A673 (cell line): ENCODE data around the gene RFESD. TPM values are rescaled to one million over a fixed set of nuclear protein-coding genes. Genes with fewer than 3 reads are reported as not detected.

Experiments
- Bru-seq: library from RNA; stranded (reverse); fragments of 400-500 nt; gene quantifications from one replicate; lab custom pipeline; 2021; lab: Mats Ljungman, UMichigan
- BruChase-seq, 2 experiments: library from RNA; stranded (reverse); fragments of 400-500 nt; gene quantifications; one replicate each; lab custom pipeline; 2021; lab: Mats Ljungman, UMichigan
- BruUV-seq: library from RNA; stranded (reverse); fragments of 400-500 nt; replicated peaks from 2 replicates; lab custom pipeline; 2021; lab: Mats Ljungman, UMichigan
- CTCF ChIA-PET: fragments of 300-600 bp; sonication (Branson Sonifier 250); formaldehyde crosslinking; loops from one replicate; lab custom pipeline; 2022; ENCODE audit warnings: antibody characterized with exemption; lab: Charles Lee
- POLR2A ChIA-PET: fragments of 300-600 bp; sonication (Branson Sonifier 250); formaldehyde crosslinking; loops from one replicate; lab custom pipeline; 2022; ENCODE audit warnings: antibody characterized with exemption; ENCODE audit not compliant: low non-redundant PET; lab: Charles Lee
- DNase-seq: peaks from one replicate; pipeline ENCODE4 v3.0.0-alpha.2; 2015; ENCODE audit warnings: low spot score
- H3K27ac ChIP-seq: fragments of 200-600 bp; sonication (generic); 2 replicates; pipeline ENCODE4 v1.5.1; 2016; ENCODE audit warnings: mixed run types, low read depth, mild to moderate bottlenecking, mixed read lengths, antibody characterized with exemption, low read length; ENCODE audit not compliant: poor library complexity, severe bottlenecking
- H3K27me3 ChIP-seq: fragments of 200-600 bp; sonication (generic); replicated peaks from 2 replicates; pipeline ENCODE4 v1.6.1; 2017; ENCODE audit warnings: mixed run types, low read depth, mild to moderate bottlenecking, mixed read lengths, antibody characterized with exemption, low read length; ENCODE audit not compliant: insufficient read depth, poor library complexity
- H3K36me3 ChIP-seq: fragments of 200-600 bp; sonication (generic); 2 replicates; pipeline ENCODE4 v1.6.1; 2016; ENCODE audit warnings: mixed run types, mild to moderate bottlenecking, mixed read lengths, antibody characterized with exemption, low read length; ENCODE audit not compliant: insufficient read depth, poor library complexity, severe bottlenecking
- H3K4me1 ChIP-seq: fragments of 200-600 bp; sonication (generic); 2 replicates; pipeline ENCODE4 v1.6.1; 2017; ENCODE audit warnings: mixed run types, mild to moderate bottlenecking, mixed read lengths, antibody characterized with exemption, low read length; ENCODE audit not compliant: insufficient read depth, poor library complexity, severe bottlenecking
- H3K4me3 ChIP-seq: fragments of 200-600 bp; sonication (generic); 2 replicates; pipeline ENCODE4 v1.5.1; 2016; ENCODE audit warnings: low read depth, mixed run types, mild to moderate bottlenecking, mixed read lengths, low read length; ENCODE audit not compliant: poor library complexity, severe bottlenecking
- H3K9me3 ChIP-seq: fragments of 200-600 bp; sonication (generic); 2 replicates; pipeline ENCODE4 v1.6.1; 2016; ENCODE audit warnings: mixed run types, low read depth, mild to moderate bottlenecking, mixed read lengths, antibody characterized with exemption, low read length; ENCODE audit not compliant: poor library complexity, severe bottlenecking
- EZH2 ChIP-seq: fragments of 200-600 bp; sonication (generic); IDR thresholded peaks from 2 replicates; pipeline ENCODE4 v1.6.1; 2017; ENCODE audit warnings: borderline replicate concordance, low read depth, mild to moderate bottlenecking, mixed read lengths, antibody characterized with exemption, low read length; ENCODE audit not compliant: poor library complexity, severe bottlenecking
- intact Hi-C: fragments of 100-400 bp; cut with micrococcal nuclease; formaldehyde crosslinking; loops from one replicate; pipeline ENCODE4 v1.10.0; 2022; ENCODE audit not compliant: unreplicated experiment
- long read RNA-seq: library from polyadenylated mRNA; stranded (forward); transcript quantifications from one replicate; pipeline ENCODE4 v2.0.0, GENCODE V29; 2022
- total RNA-seq: library from RNA; stranded (reverse); gene quantifications from 2 replicates; pipeline ENCODE4 v1.2.3, GENCODE V29; 2021
- TF ChIP-seq, protein P1 (sequence below): fragments of 300-800, 200-600 bp; sonication (generic); conservative IDR thresholded peaks from 2 replicates; pipeline ENCODE4 v1.5.1; 2017; ENCODE audit warnings: low read depth, mild to moderate bottlenecking, antibody characterized with exemption, low read length, moderate library complexity, mixed read lengths

The RFESD gene
- total RNA-seq (2.4 and 3.5 TPM in 2 replicates), Bru-seq, nascent RNA (percentile 40 among the genes with signal in this experiment), BruChase-seq, experiment 1, labeled RNA remaining after a 2-hour chase (percentile 37 among the genes with signal in this experiment), BruChase-seq, experiment 2, labeled RNA remaining after a 6-hour chase (percentile 31 among the genes with signal in this experiment)
- long read RNA-seq, partial matches to known transcripts = 0 of 4 reads
- long read RNA-seq, other reads (novel, unspliced or antisense) = 1 of 4 reads

DNA sequence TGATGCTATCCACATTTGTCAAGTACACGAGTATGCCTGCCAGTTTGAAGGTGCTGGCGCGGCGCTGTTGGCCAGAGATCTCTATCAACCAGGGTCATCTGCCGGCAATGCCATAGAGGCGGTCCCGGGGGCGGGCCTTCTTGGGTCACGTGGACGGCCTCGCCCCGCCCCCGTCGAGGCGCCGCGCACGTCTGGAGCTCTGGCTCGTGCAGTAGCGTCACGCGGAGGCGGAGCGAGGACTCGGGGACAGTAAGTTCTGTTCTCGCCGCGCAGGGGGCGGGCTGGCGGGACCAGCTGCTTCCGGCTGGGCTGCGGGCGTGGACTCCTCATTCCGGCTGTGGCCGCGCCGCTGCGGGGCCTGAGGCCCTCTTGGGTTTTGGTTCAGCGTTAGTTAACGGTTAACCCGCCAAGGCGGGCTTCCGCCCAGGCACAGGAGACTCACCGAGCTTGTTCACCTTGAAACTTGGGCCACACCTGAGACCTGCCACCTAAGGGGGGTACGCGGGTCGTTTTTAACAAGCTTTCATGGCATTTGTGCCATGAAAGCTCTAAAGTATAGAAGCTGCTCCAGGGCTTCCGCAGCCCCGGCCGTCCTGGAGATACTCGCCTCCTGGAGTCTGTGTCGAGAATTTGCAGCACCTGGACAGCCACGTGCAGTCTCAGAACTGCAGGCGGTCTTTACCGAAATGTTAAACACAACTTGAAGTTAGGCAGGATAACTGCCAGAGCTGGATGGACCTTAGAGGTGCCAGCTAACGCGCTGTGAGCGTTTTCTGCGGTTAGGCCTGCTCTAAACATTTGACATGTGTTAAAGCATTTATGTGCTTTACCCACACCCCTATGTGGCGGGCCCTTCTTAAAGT lies at the start of gene RFESD:
TSS of gene RFESD (plus strand) at position 209 of the 863 bp plus-strand sequence. CDS start 5,495 bp downstream, outside the sequence.
- DNase-seq = peak; percentile 98
- Histone ChIP-seq H3K4me1 (no peaks in the 10 kb centered on the region), H3K27me3 (no peaks in the 10 kb centered on the region), H3K9me3 (no peaks in the 10 kb centered on the region), H3K27ac (peak within 1 kb of the TSS; percentile 74), H3K4me3 (peak within 1 kb of the TSS; percentile 50), H3K36me3 (no peaks in the 10 kb centered on the region)
- ChIA-PET CTCF (interaction anchor here (0.6 to 1.0 kb wide), 3 partner anchors 18 to 79 kb away, joined by 3 to 4 read pairs (median 3); no protein-coding TSS in a partner anchor), POLR2A (interaction anchor here (0.6 kb wide), 1 partner anchor 276 kb away, joined by 3 read pairs; no protein-coding TSS in a partner anchor)
- TF ChIP-seq, protein P1, sequence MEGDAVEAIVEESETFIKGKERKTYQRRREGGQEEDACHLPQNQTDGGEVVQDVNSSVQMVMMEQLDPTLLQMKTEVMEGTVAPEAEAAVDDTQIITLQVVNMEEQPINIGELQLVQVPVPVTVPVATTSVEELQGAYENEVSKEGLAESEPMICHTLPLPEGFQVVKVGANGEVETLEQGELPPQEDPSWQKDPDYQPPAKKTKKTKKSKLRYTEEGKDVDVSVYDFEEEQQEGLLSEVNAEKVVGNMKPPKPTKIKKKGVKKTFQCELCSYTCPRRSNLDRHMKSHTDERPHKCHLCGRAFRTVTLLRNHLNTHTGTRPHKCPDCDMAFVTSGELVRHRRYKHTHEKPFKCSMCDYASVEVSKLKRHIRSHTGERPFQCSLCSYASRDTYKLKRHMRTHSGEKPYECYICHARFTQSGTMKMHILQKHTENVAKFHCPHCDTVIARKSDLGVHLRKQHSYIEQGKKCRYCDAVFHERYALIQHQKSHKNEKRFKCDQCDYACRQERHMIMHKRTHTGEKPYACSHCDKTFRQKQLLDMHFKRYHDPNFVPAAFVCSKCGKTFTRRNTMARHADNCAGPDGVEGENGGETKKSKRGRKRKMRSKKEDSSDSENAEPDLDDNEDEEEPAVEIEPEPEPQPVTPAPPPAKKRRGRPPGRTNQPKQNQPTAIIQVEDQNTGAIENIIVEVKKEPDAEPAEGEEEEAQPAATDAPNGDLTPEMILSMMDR = no peak
- BruUV-seq = no TSS peak
- intact Hi-C loops = loop anchor here (5.0 to 10.0 kb wide), 3 partner anchors 86 to 958 kb away; partner anchors contain the start of genes MCTP1 and RHOBTB3

DNA sequence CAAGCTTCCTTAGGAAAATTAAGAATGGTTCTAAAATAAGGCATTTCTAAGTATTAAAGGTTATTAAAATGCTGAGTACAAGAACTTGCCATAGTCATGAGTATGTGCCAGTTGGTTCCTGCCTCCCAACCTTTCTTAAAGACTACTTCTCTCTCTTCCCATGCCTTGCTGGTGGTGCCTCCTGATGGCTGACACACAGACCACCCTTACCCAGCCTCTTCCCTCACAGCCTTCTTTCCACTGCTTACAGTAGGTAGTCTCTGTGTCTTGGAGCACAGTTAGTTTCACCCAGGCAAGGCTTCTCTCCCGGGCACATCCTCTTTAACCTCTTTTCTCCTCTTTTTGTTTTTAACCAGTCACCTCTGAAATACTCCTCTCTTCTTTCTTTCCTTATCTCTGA lies 47.3 kb upstream of the RFESD start:
- intact Hi-C loops = no loop called here
- Histone ChIP-seq H3K27ac (no peak overlapping the region), H3K36me3 (no peaks in the 10 kb centered on the region), H3K9me3 (no peaks in the 10 kb centered on the region), H3K4me3 (no peak overlapping the region), H3K27me3 (no peaks in the 10 kb centered on the region), H3K4me1 (no peaks in the 10 kb centered on the region)
- no TSS peak for BruUV-seq
- ChIA-PET POLR2A (interaction anchor here (0.6 to 0.7 kb wide), 2 partner anchors 24 to 409 kb away, joined by 3 to 6 read pairs; no protein-coding TSS in a partner anchor), CTCF (no interaction called here)
- no peak for DNase-seq
- TF ChIP-seq EZH2 = no peak

DNA sequence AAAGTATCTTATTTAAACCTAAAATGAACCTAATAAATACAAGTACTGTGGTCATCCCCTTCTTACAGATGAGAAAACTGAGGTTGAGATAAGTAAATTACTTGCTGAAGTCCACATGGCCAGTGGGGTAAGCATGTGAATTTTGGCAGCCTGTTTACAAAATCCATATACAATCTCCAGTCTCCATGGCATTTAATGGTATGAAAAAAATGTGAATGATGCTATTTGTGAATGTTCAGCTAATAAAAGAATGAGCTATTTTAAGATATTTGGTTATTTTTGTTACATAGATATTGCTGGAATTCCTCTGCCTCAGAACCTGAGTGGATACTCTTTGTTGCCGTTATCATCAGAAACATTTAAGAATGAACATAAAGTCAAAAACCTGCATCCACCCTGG lies 46.0 kb upstream of the RFESD start:
- Histone ChIP-seq H3K27me3 (no peaks in the 10 kb centered on the region), H3K4me3 (no peak overlapping the region), H3K9me3 (no peaks in the 10 kb centered on the region), H3K27ac (no peak overlapping the region), H3K4me1 (no peaks in the 10 kb centered on the region), H3K36me3 (no peaks in the 10 kb centered on the region)
- ChIA-PET POLR2A (interaction anchor here (0.6 kb wide), 1 partner anchor 1443 kb away, joined by 24 read pairs; no protein-coding TSS in a partner anchor), CTCF (no interaction called here)
- BruUV-seq = no TSS peak
- TF ChIP-seq EZH2 = no peak
- TF ChIP-seq, protein P1 = no peak
- intact Hi-C loops = no loop called here
- DNase-seq = no peak
